HL-60 (cell line): Measurements from ENCODE around the gene CLDN7.

Experiments
- DNase-seq, 2 experiments: peaks; one replicate each; pipeline ENCODE4 v3.0.0-alpha.2; 2010 to 2020; ENCODE audit warnings: low read depth in 1 of 2, low spot score in 1 of 2
- H3K27ac ChIP-seq: fragments of 250-450 bp; sonication (Bioruptor Pico); replicated peaks from 2 replicates; pipeline ENCODE4 v1.5.1; 2020; ENCODE audit warnings: mild to moderate bottlenecking, moderate library complexity
- H3K27me3 ChIP-seq: fragments of 250-450 bp; sonication (Bioruptor Pico); 2 replicates; pipeline ENCODE4 v1.5.1; 2021; ENCODE audit warnings: mild to moderate bottlenecking, moderate library complexity; ENCODE audit not compliant: insufficient read depth, poor library complexity, severe bottlenecking
- H3K4me3 ChIP-seq: replicated peaks from 2 replicates; pipeline ENCODE4 v1.5.1; 2011; ENCODE audit warnings: mild to moderate bottlenecking, control low read depth, low read length; ENCODE audit not compliant: insufficient read depth
- GABPA ChIP-seq: IDR thresholded peaks from 2 replicates; pipeline ENCODE4 v1.6.1; 2012; ENCODE audit warnings: low read depth
- POLR2AphosphoS5 ChIP-seq: IDR thresholded peaks from 2 replicates; pipeline ENCODE4 v1.6.1; 2012; ENCODE audit warnings: low read depth
- SPI1 ChIP-seq: IDR thresholded peaks from 2 replicates; pipeline ENCODE4 v1.6.1; 2012; ENCODE audit warnings: low read depth, mild to moderate bottlenecking, borderline replicate concordance
- microRNA-seq: library from miRNA; unstranded; fragments of <30 nt; microRNA quantifications from one replicate; pipeline ENCODE4, GENCODE V29; 2018
- TF ChIP-seq, protein P1 (sequence below): IDR thresholded peaks from one replicate; pipeline ENCODE4 v1.5.1; 2011; ENCODE audit warnings: low read length, control low read depth, inconsistent platforms; ENCODE audit not compliant: insufficient read depth
- TF ChIP-seq, protein P2 (sequence below): IDR thresholded peaks from 2 replicates; pipeline ENCODE4 v1.6.1; 2012; ENCODE audit warnings: low read depth; ENCODE audit not compliant: insufficient replicate concordance

The CLDN7 gene

DNA sequence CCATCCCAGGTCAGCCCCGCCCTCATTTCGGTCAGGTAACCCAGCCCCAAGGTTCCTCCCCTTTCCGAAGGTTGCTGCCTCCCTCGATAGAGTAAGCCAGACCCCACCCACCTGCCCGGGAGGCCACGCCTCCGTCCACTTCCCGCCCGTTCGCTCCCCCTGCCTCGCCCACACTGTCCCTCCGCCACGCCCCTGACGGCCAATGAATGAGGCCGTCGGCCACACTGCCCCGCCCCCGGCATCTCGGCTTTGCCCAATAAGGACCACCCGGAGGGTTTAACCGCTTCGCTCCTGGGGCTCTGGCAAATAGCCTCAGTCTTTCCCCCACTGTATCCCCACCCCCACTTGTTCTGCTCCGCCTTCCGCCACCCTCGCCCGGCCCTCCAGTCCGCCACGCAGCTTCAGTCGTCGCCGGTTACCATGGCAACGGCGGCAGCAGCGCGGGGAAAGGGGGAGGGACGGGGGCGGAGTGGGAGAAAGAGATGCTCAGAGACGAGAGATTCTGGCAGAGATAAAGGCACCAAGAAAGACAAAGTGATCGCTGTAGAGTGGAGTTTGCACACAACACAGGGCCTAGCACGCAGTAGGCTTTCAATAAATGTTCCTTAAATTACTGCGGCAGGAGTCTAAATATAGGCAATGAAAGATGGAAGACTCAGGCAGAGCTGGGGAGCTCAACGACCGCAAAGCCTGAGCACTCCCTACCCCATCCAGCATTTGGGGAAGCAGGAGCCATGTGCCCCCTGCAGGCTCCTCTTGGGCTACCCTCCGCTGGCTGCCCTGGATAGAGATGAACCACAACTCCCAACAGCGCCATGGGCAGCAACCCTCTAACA lies 47.8 kb downstream of the CLDN7 start:
- Histone ChIP-seq H3K27me3 (no peaks in the 10 kb centered on the region), H3K27ac (peak overlapping the region; percentile 68), H3K4me3 (peak overlapping the region; percentile 37)
- DNase-seq: peak; percentile 71 to 87
- TF ChIP-seq, protein P1, sequence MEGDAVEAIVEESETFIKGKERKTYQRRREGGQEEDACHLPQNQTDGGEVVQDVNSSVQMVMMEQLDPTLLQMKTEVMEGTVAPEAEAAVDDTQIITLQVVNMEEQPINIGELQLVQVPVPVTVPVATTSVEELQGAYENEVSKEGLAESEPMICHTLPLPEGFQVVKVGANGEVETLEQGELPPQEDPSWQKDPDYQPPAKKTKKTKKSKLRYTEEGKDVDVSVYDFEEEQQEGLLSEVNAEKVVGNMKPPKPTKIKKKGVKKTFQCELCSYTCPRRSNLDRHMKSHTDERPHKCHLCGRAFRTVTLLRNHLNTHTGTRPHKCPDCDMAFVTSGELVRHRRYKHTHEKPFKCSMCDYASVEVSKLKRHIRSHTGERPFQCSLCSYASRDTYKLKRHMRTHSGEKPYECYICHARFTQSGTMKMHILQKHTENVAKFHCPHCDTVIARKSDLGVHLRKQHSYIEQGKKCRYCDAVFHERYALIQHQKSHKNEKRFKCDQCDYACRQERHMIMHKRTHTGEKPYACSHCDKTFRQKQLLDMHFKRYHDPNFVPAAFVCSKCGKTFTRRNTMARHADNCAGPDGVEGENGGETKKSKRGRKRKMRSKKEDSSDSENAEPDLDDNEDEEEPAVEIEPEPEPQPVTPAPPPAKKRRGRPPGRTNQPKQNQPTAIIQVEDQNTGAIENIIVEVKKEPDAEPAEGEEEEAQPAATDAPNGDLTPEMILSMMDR: peak; percentile 16
- no peak for TF ChIP-seq GABPA

DNA sequence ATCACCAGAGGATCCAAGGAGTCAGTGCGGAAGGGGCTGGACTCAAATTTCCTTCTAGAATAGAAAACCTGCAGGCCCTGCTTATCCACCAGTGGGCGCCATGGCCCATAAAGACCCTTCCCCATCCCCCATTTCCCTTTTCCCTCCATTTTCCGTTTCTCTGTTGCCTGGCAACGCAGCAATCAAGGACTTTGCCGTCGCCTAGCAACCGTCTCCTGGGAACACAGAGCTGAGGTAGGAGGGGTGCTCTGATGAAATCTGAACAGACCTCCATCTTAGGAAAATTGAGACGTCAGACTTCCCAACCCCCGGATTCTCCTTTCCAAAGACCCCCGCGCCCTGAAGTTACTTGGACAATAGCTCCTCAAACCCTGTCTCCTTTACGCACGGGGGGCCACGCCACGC lies 48.4 kb downstream of the CLDN7 start:
- peak overlapping the region; percentile 37 for H3K4me3 ChIP-seq
- H3K27ac ChIP-seq: peak overlapping the region; percentile 68
- no peaks in the 10 kb centered on the region for H3K27me3 ChIP-seq
- DNase-seq: peak in 1 of 2 experiments; percentile 27
- TF ChIP-seq POLR2AphosphoS5: no peak
- TF ChIP-seq, protein P2, sequence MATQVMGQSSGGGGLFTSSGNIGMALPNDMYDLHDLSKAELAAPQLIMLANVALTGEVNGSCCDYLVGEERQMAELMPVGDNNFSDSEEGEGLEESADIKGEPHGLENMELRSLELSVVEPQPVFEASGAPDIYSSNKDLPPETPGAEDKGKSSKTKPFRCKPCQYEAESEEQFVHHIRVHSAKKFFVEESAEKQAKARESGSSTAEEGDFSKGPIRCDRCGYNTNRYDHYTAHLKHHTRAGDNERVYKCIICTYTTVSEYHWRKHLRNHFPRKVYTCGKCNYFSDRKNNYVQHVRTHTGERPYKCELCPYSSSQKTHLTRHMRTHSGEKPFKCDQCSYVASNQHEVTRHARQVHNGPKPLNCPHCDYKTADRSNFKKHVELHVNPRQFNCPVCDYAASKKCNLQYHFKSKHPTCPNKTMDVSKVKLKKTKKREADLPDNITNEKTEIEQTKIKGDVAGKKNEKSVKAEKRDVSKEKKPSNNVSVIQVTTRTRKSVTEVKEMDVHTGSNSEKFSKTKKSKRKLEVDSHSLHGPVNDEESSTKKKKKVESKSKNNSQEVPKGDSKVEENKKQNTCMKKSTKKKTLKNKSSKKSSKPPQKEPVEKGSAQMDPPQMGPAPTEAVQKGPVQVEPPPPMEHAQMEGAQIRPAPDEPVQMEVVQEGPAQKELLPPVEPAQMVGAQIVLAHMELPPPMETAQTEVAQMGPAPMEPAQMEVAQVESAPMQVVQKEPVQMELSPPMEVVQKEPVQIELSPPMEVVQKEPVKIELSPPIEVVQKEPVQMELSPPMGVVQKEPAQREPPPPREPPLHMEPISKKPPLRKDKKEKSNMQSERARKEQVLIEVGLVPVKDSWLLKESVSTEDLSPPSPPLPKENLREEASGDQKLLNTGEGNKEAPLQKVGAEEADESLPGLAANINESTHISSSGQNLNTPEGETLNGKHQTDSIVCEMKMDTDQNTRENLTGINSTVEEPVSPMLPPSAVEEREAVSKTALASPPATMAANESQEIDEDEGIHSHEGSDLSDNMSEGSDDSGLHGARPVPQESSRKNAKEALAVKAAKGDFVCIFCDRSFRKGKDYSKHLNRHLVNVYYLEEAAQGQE: no peak
- TF ChIP-seq GABPA: no peak
- no peak for TF ChIP-seq SPI1
- TF ChIP-seq, protein P1: no peak

DNA sequence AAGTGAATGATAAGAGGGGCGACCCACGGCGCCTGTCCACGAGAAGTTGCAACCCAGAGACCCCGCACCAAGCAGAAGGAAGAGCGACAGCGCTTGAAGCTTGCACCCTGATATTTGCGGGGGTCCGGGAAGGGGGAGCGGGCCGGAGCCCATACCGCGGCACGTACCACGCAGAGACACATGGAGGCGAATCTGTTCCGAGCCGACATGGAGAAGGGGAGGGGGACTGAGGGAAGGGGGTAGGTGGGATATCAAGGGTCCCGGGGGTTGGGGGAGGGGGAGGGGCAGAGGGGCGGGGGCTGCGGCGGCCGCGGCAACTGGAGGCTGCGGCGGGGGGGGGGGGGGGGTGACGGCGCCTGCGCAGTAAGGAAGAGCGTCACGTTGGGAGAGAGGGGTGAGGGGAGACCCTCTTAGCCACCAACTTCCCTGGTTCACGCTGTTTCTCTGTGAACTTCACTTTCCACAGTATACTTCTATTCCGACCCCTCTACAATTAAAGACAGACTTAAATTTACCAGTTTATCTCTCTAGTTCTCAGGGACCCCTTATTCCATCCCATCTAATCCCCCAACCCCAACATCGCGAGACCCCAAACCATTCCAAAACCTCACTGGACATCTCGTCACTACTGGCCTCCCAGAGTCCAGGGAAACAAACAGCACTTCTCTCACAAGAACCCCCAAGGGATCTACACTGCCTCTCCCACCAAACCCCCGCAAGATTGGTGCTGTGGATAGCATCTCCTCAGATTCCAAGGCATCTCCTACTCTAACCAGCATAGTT lies 50.6 kb downstream of the CLDN7 start:
- DNase-seq: no peak
- TF ChIP-seq POLR2AphosphoS5 (no peak), GABPA (no peak), SPI1 (no peak)
- TF ChIP-seq, protein P2: no peak
- TF ChIP-seq, protein P1: no peak
- no peaks in the 10 kb centered on the region for H3K27me3 ChIP-seq
- H3K27ac ChIP-seq: no peak overlapping the region
- H3K4me3 ChIP-seq: no peak overlapping the region

Small RNA genes within 50 kb of the gene (microRNA-seq; reads per million reads assigned to microRNA genes)
- 1,785 reads per million, percentile 90 among the genes with 10 or more reads in this experiment for gene MIR324
